NB4 (cell line): ENCODE measurements around the gene ADSS2.

Source experiments
- CTCF ChIP-seq: IDR thresholded peaks from one replicate; pipeline ENCODE4 v1.5.1; 2012; ENCODE audit warnings: low read depth, low read length
- POLR2A ChIP-seq: IDR thresholded peaks from 2 replicates; pipeline ENCODE4 v1.6.1; 2011; ENCODE audit warnings: mild to moderate bottlenecking; ENCODE audit not compliant: insufficient read length; ENCODE audit errors: extremely low read depth
- TF ChIP-seq, protein P1 (sequence below): IDR thresholded peaks from 2 replicates; pipeline ENCODE4 v1.6.1; 2011; ENCODE audit warnings: low read depth, low read length

DNA sequence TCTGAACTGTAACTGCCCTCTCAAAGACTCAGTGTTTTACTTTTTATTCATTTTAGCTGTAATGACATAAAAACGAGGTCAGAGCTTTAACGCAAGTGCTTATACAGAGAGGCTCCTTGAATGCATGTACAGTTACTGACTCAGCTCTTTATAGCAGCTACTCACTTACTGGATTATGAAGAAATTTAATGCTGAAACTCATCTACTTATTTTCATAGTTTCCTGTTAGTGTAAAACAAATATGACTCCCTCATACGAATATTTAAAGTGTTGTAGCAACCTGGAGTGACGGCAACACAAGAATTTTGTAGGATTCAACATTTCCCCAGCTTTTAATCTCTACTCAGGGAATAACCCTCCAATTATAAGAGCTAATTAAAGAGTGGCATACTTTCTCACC, 32.7 kb downstream of the ADSS2 start:
- TF ChIP-seq CTCF (no peak), POLR2A (no peak)
- TF ChIP-seq, protein P1, sequence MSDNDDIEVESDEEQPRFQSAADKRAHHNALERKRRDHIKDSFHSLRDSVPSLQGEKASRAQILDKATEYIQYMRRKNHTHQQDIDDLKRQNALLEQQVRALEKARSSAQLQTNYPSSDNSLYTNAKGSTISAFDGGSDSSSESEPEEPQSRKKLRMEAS = no peak
